HEK293T (cell line): ENCODE measurements around the gene NADK.

Experiments used
- CTCF ChIA-PET: fragments of 350-600 bp; formaldehyde crosslinking; extraction: SDS; loops from one replicate; lab custom pipeline; 2021; ENCODE audit warnings: antibody characterized with exemption, inconsistent platforms; lab: Yijun Ruan, JAX
- POLR2A ChIA-PET: fragments of 350-600 bp; formaldehyde crosslinking; extraction: SDS; loops from one replicate; lab custom pipeline; 2020; ENCODE audit warnings: antibody characterized with exemption, inconsistent platforms; lab: Yijun Ruan, JAX
- DNase-seq: peaks from one replicate; pipeline ENCODE4 v3.0.0; 2012; ENCODE audit warnings: mixed read lengths; ENCODE audit errors: extremely low spot score
- ARNT ChIP-seq: fragments of 450-650 bp; IDR thresholded peaks from 2 replicates; pipeline ENCODE4 v1.6.1; 2017; ENCODE audit warnings: mild to moderate bottlenecking
- BHLHE40 ChIP-seq: fragments of 450-650 bp; IDR thresholded peaks from 2 replicates; pipeline ENCODE4 v1.6.1; 2016; ENCODE audit warnings: mild to moderate bottlenecking, moderate library complexity, borderline replicate concordance
- CTBP1 ChIP-seq: fragments of 450-650 bp; IDR thresholded peaks from 2 replicates; pipeline ENCODE4 v1.6.1; 2016; ENCODE audit warnings: borderline replicate concordance
- ELF4 ChIP-seq: fragments of 450-650 bp; IDR thresholded peaks from 2 replicates; pipeline ENCODE4 v1.6.1; 2017; ENCODE audit warnings: antibody characterized with exemption
- FOXA1 ChIP-seq: fragments of 450-650 bp; IDR thresholded peaks from 2 replicates; pipeline ENCODE4 v1.6.1; 2016; ENCODE audit warnings: mild to moderate bottlenecking
- FOXK2 ChIP-seq: fragments of 450-650 bp; IDR thresholded peaks from 2 replicates; pipeline ENCODE4 v1.6.1; 2016; ENCODE audit warnings: mild to moderate bottlenecking
- FOXM1 ChIP-seq: fragments of 450-650 bp; IDR thresholded peaks from 2 replicates; pipeline ENCODE4 v1.6.1; 2017; ENCODE audit warnings: mild to moderate bottlenecking, borderline replicate concordance
- HDGF ChIP-seq: fragments of 450-650 bp; IDR thresholded peaks from 2 replicates; pipeline ENCODE4 v1.6.1; 2017; ENCODE audit warnings: antibody characterized with exemption, borderline replicate concordance
- L3MBTL2 ChIP-seq: fragments of 450-650 bp; conservative IDR thresholded peaks from 2 replicates; pipeline ENCODE4 v1.6.1; 2016; ENCODE audit warnings: mild to moderate bottlenecking
- LEF1 ChIP-seq: fragments of 450-650 bp; IDR thresholded peaks from 2 replicates; pipeline ENCODE4 v1.6.1; 2017; ENCODE audit warnings: mild to moderate bottlenecking, borderline replicate concordance
- NFRKB ChIP-seq: fragments of 450-650 bp; IDR thresholded peaks from 2 replicates; pipeline ENCODE4 v1.6.1; 2016; ENCODE audit warnings: mild to moderate bottlenecking, moderate library complexity
- PKNOX1 ChIP-seq: fragments of 450-650 bp; IDR thresholded peaks from 2 replicates; pipeline ENCODE4 v1.6.1; 2016
- SP1 ChIP-seq: fragments of 450-650 bp; IDR thresholded peaks from 2 replicates; pipeline ENCODE4 v1.6.1; 2017
- SUZ12 ChIP-seq: fragments of 450-650 bp; IDR thresholded peaks from 2 replicates; pipeline ENCODE4 v1.6.1; 2016; ENCODE audit warnings: mild to moderate bottlenecking
- TARDBP ChIP-seq: fragments of 450-650 bp; IDR thresholded peaks from 2 replicates; pipeline ENCODE4 v1.6.1; 2016
- ZNF384 ChIP-seq: fragments of 450-650 bp; IDR thresholded peaks from 2 replicates; pipeline ENCODE4 v1.6.1; 2016

The NADK gene

GRCh38 chr1:1793481-1794244, 15.4 kb upstream of the NADK start:
- ChIA-PET POLR2A (no interaction called here), CTCF (no interaction called here)
- TF ChIP-seq NFRKB: no peak
- no peak for TF ChIP-seq BHLHE40
- no peak for TF ChIP-seq HDGF
- no peak for TF ChIP-seq SP1
- TF ChIP-seq L3MBTL2: no peak
- TF ChIP-seq FOXK2: no peak
- TF ChIP-seq ELF4: no peak
- no peak for TF ChIP-seq FOXM1
- TF ChIP-seq LEF1: no peak
- TF ChIP-seq SUZ12: no peak
- TF ChIP-seq TARDBP: no peak

GRCh38 chr1:1788646-1789431, 10.6 kb upstream of the NADK start:
- CTCF ChIA-PET: interaction anchor here (0.7 to 1.7 kb wide), 5 partner anchors 8 to 134 kb away, joined by 3 to 11 read pairs (median 3); no protein-coding TSS in a partner anchor
- DNase-seq: peak; percentile 34
- no peak for TF ChIP-seq NFRKB
- no peak for TF ChIP-seq LEF1
- TF ChIP-seq SP1: no peak
- TF ChIP-seq ARNT: no peak
- no peak for TF ChIP-seq FOXA1
- TF ChIP-seq BHLHE40: no peak
- no peak for TF ChIP-seq SUZ12
- no peak for TF ChIP-seq PKNOX1
- no peak for TF ChIP-seq ZNF384
- no peak for TF ChIP-seq FOXK2
- no peak for TF ChIP-seq FOXM1
- no peak for TF ChIP-seq CTBP1
- TF ChIP-seq TARDBP: no peak
- no peak for TF ChIP-seq L3MBTL2
- TF ChIP-seq HDGF: no peak
- TF ChIP-seq ELF4: no peak
- POLR2A ChIA-PET: interaction anchor here (1.2 kb wide), 2 partner anchors 9 to 119 kb away, joined by 3 to 4 read pairs; no protein-coding TSS in a partner anchor

More at GRCh38 chr1:1793481-1794244, 15.4 kb upstream of the NADK start:
- no peak for DNase-seq

GRCh38 chr1:1788136-1788535, 9.9 kb upstream of the NADK start:
- ChIA-PET POLR2A (interaction anchor here (1.2 kb wide), 2 partner anchors 8 to 119 kb away, joined by 3 to 4 read pairs; no protein-coding TSS in a partner anchor), CTCF (interaction anchor here (1.7 kb wide), 1 partner anchor 118 kb away, joined by 11 read pairs; no protein-coding TSS in a partner anchor)
- DNase-seq: no peak
- no peak for TF ChIP-seq FOXA1

- CTCF ChIA-PET: no interaction called here
- no peak for DNase-seq
- POLR2A ChIA-PET: no interaction called here
- no peak for TF ChIP-seq L3MBTL2
- TF ChIP-seq ELF4: no peak
- TF ChIP-seq TARDBP: no peak
- TF ChIP-seq LEF1: no peak
Measured at GRCh38 chr1:1786836-1787605, 8.8 kb upstream of the NADK start.

GRCh38 chr1:1785666-1786065, 7.4 kb upstream of the NADK start:
- TF ChIP-seq SUZ12 (no peak), LEF1 (no peak), HDGF (no peak), ELF4 (no peak), FOXM1 (no peak), CTBP1 (no peak), FOXK2 (no peak)
- no peak for DNase-seq
- ChIA-PET POLR2A (no interaction called here), CTCF (no interaction called here)

- TF ChIP-seq SP1 (no peak), CTBP1 (no peak)
- no peak for DNase-seq
- ChIA-PET CTCF (interaction anchor here (1.2 kb wide), 1 partner anchor 121 kb away, joined by 4 read pairs; no protein-coding TSS in a partner anchor), POLR2A (no interaction called here)
Measured at GRCh38 chr1:1784933-1785332, 6.7 kb upstream of the NADK start.

GRCh38 chr1:1783320-1783719, 5.0 kb upstream of the NADK start:
- no peak for DNase-seq
- CTCF ChIA-PET: no interaction called here
- POLR2A ChIA-PET: no interaction called here
- TF ChIP-seq HDGF: no peak
- no peak for TF ChIP-seq ARNT
- no peak for TF ChIP-seq CTBP1
- no peak for TF ChIP-seq LEF1
- TF ChIP-seq FOXA1: no peak
- TF ChIP-seq BHLHE40: no peak
- no peak for TF ChIP-seq FOXK2
- no peak for TF ChIP-seq ELF4
